ENCODE results near the gene GABRB1.

GABRB1 gene

GRCh38 chr4:47050761-47051725 is 19.7 kb downstream of the GABRB1 start:
- no peak for DNase-seq

GRCh38 chr4:47053485-47053884 is 22.1 kb downstream of the GABRB1 start:
- no peak for DNase-seq

- no peak for DNase-seq
Measured at GRCh38 chr4:47054130-47054529, 22.8 kb downstream of the GABRB1 start.

- no peak for DNase-seq
Measured at GRCh38 chr4:47057991-47058390, 26.6 kb downstream of the GABRB1 start.

- no peak for DNase-seq
Measured at GRCh38 chr4:47060561-47060960, 29.2 kb downstream of the GABRB1 start.

GRCh38 chr4:47061435-47061834 is 30.1 kb downstream of the GABRB1 start:
- DNase-seq, result no peak

GRCh38 chr4:47065051-47065481 is 33.7 kb downstream of the GABRB1 start:
- no peak for DNase-seq

GRCh38 chr4:47068986-47069385 is 37.6 kb downstream of the GABRB1 start:
- no peak for DNase-seq

- no peak for DNase-seq
Measured at GRCh38 chr4:47071901-47072341, 40.6 kb downstream of the GABRB1 start.

GRCh38 chr4:47073647-47074046 is 42.3 kb downstream of the GABRB1 start:
- no peak for DNase-seq

GRCh38 chr4:47074816-47075215 is 43.4 kb downstream of the GABRB1 start:
- DNase-seq, result no peak

- DNase-seq, result no peak
Measured at GRCh38 chr4:47075262-47075661, 43.9 kb downstream of the GABRB1 start.

GRCh38 chr4:47075919-47076318 is 44.6 kb downstream of the GABRB1 start:
- no peak for DNase-seq

GRCh38 chr4:47084111-47084510 is 52.7 kb downstream of the GABRB1 start:
- no peak for DNase-seq

- no peak for DNase-seq
Measured at GRCh38 chr4:47084795-47085194, 53.4 kb downstream of the GABRB1 start.

GRCh38 chr4:47088298-47088697 is 56.9 kb downstream of the GABRB1 start:
- no peak for DNase-seq

- DNase-seq, result no peak
Measured at GRCh38 chr4:47095884-47096283, 64.5 kb downstream of the GABRB1 start.

- no peak for DNase-seq
Measured at GRCh38 chr4:47101453-47101852, 70.1 kb downstream of the GABRB1 start.

- DNase-seq, result no peak
Measured at GRCh38 chr4:47104986-47105385, 73.6 kb downstream of the GABRB1 start.

GRCh38 chr4:47106561-47106960 is 75.2 kb downstream of the GABRB1 start:
- no peak for DNase-seq

GRCh38 chr4:47109379-47109778 is 78.0 kb downstream of the GABRB1 start:
- DNase-seq, result no peak

- DNase-seq, result no peak
Measured at GRCh38 chr4:47110546-47111132, 79.3 kb downstream of the GABRB1 start.

- no peak for DNase-seq
Measured at GRCh38 chr4:47118192-47118929, 87.0 kb downstream of the GABRB1 start.

- DNase-seq, result no peak
Measured at GRCh38 chr4:47120783-47121182, 89.4 kb downstream of the GABRB1 start.
